ENCODE results near the gene PPP6R2. TPM values are rescaled to one million over a fixed set of nuclear protein-coding genes. Genes with fewer than 3 reads are reported as not detected.

PPP6R2 gene
- total RNA-seq, 1 experiment from 2014 or later: 42.6 TPM

DNA sequence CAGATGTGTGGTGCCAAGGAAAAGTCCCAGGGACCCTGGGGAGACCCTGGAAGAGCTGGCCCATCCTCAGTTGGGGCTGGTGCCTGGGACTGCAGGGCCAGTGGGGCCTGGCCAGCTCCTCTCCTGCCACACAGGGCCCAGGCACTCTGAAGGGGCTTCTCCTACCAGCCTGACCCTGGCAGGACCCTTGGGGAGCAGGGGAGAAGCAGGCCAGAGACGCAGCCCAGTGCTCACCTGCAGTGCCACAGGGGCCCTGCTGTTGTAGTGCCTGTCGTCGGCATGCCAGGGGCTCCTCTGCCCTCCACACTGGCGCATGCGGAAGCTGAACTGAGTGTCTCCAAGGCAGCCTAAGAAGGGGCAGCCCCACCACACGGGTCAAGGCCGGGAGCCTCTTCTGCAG, 25.5 kb upstream of the PPP6R2 start:
- H2AK5ac ChIP-seq (ENCODE audit: insufficient read length, low read length): no peak overlapping the region
- H3K23ac ChIP-seq (ENCODE audit: insufficient read length, low read depth, low read length): no peak overlapping the region
- no peak overlapping the region for H3T11ph ChIP-seq (ENCODE audit: low read length)
- H4K91ac ChIP-seq (ENCODE audit: insufficient read length, low read depth, low read length): no peak overlapping the region
- H3K18ac ChIP-seq (ENCODE audit: insufficient read length, low read depth, low read length): no peak overlapping the region
- H2BK20ac ChIP-seq (ENCODE audit: low read depth, low read length, poor library complexity, severe bottlenecking): no peak overlapping the region
- peaks cover 2% of the 10 kb centered on the region for H4K20me1 ChIP-seq (ENCODE audit: control insufficient read depth, insufficient read depth, insufficient read length)
- no peak overlapping the region for H2BK5ac ChIP-seq (ENCODE audit: insufficient read length, low read length)
- no peaks in the 10 kb centered on the region for H3K9me3 Mint-ChIP-seq
- no peak overlapping the region for H3K4me3 Mint-ChIP-seq
- no peak overlapping the region for H3K27ac Mint-ChIP-seq
- H3K4me1 Mint-ChIP-seq: peaks cover 4 to 5% of the 10 kb centered on the region in 2 experiments
- H4K5ac ChIP-seq (ENCODE audit: insufficient read length, low read depth, low read length): no peak overlapping the region
- H3K79me2 ChIP-seq (ENCODE audit: insufficient read depth, low read length): no peaks in the 10 kb centered on the region
- no peak overlapping the region for H3K4ac ChIP-seq (ENCODE audit: low read depth, low read length)
- H3K23me2 ChIP-seq (ENCODE audit: insufficient read length, low read depth, low read length, poor library complexity, severe bottlenecking): no peaks in the 10 kb centered on the region
- DNase-seq: no peak
- H3K27me3 ChIP-seq (ENCODE audit: insufficient read depth, low read length): no peaks in the 10 kb centered on the region
- peaks cover 19% of the 10 kb centered on the region for H3K27me3 Mint-ChIP-seq (ENCODE audit: low read depth)
- H3K9me3 ChIP-seq (ENCODE audit: control insufficient read depth, low read depth, low read length): no peaks in the 10 kb centered on the region
- TF ChIP-seq, protein P1, sequence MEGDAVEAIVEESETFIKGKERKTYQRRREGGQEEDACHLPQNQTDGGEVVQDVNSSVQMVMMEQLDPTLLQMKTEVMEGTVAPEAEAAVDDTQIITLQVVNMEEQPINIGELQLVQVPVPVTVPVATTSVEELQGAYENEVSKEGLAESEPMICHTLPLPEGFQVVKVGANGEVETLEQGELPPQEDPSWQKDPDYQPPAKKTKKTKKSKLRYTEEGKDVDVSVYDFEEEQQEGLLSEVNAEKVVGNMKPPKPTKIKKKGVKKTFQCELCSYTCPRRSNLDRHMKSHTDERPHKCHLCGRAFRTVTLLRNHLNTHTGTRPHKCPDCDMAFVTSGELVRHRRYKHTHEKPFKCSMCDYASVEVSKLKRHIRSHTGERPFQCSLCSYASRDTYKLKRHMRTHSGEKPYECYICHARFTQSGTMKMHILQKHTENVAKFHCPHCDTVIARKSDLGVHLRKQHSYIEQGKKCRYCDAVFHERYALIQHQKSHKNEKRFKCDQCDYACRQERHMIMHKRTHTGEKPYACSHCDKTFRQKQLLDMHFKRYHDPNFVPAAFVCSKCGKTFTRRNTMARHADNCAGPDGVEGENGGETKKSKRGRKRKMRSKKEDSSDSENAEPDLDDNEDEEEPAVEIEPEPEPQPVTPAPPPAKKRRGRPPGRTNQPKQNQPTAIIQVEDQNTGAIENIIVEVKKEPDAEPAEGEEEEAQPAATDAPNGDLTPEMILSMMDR (conservative IDR thresholded peaks at IDR 0.05): no peak
- WGBS (ENCODE audit: extremely low coverage, insufficient read length, low lambda C conversion rate): no CpG with 5 or more reads among the region's 7 CpGs
- H2BK12ac ChIP-seq (ENCODE audit: insufficient read length, low read depth, low read length): no peak overlapping the region
- no peak overlapping the region for H3K9ac ChIP-seq (ENCODE audit: extremely low read depth, insufficient read length, low read length)
- H3K14ac ChIP-seq (ENCODE audit: insufficient read depth, low read length): no peak overlapping the region
- H3K4me2 ChIP-seq (ENCODE audit: insufficient read depth, insufficient read length, low read length): no peak overlapping the region
- no peaks in the 10 kb centered on the region for H3K79me1 ChIP-seq (ENCODE audit: insufficient read depth, low read depth, low read length, poor library complexity, severe bottlenecking)
- H3K27ac ChIP-seq (ENCODE audit: insufficient read length, low read depth, low read length): no peak overlapping the region
- H3K56ac ChIP-seq (ENCODE audit: insufficient read length, low read depth, low read length): no peak overlapping the region
- no peaks in the 10 kb centered on the region for H3K36me3 Mint-ChIP-seq (ENCODE audit: insufficient read depth in 1 of 3, low read depth in 3 of 3)
- H2BK120ac ChIP-seq (ENCODE audit: low read depth, low read length, poor library complexity, severe bottlenecking): no peak overlapping the region
- no peak overlapping the region for H4K8ac ChIP-seq (replicated peaks; ENCODE audit: insufficient read length, low read depth, low read length)
- H3K4me1 ChIP-seq (ENCODE audit: insufficient read depth, low read length): no peaks in the 10 kb centered on the region
- no peak overlapping the region for H2AFZ ChIP-seq (ENCODE audit: low read length)
- no peak overlapping the region for H2BK15ac ChIP-seq (ENCODE audit: low read depth, low read length)

All from H9 (cell line).